Peyer's patch (tissue), 4 donors: Measurements from ENCODE around the gene CSGALNACT2.

ENCODE experiments used
- POLR2A ChIP-seq, 2 donors: fragments of 450-650 bp; IDR thresholded peaks; one replicate each; pipeline ENCODE4 v1.5.1; 2017; ENCODE audit warnings: antibody characterized with exemption in 2 of 2, mild to moderate bottlenecking in 2 of 2, moderate library complexity in 2 of 2
- TF ChIP-seq, protein P1 (sequence below), 6 experiments: fragments of 450-650 bp in 4 of 6; fragments of 200-600 bp in 2 of 6; sonication (generic) in 1 of 6; IDR thresholded peaks; one replicate each; pipeline ENCODE4 v1.5.1; 2017 to 2019; ENCODE audit warnings: antibody characterized with exemption in 6 of 6, mild to moderate bottlenecking in 3 of 6, moderate library complexity in 1 of 6

DNA sequence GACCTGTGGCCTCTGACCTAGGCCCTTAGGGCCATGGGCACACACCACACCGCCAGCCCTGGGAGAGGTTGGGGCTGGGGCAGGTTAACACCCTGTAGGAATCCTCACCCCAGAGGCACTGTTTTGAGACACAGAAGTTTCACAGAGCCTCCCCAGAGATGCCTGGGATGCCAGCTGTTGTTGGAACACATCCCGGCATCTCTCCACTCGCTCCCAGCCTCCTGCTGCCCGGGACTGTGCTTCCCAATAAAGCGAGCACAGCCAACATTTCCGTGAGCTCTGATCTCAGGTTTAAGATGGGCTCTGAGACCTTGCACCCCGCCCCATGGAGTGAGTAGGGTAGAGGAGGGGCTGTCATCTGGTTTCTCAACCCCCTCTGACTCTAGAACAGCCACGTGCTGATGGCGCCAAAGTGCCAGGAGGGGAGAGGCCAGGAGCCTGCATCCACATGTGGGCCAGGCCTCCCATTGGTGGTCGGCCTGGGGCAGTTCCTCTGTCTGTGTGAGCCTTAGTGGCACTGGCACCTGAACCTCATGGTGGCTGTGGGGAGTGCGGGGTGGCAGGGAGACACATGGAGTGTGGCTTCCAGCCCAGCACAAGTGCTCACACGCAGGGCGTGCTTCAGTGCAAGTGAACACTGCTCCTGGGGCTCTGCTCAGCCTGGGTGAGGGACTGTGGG, 73.9 kb downstream of the CSGALNACT2 start:
- TF ChIP-seq POLR2A (IDR thresholded peaks at IDR 0.05) = no peak
- TF ChIP-seq, protein P1, sequence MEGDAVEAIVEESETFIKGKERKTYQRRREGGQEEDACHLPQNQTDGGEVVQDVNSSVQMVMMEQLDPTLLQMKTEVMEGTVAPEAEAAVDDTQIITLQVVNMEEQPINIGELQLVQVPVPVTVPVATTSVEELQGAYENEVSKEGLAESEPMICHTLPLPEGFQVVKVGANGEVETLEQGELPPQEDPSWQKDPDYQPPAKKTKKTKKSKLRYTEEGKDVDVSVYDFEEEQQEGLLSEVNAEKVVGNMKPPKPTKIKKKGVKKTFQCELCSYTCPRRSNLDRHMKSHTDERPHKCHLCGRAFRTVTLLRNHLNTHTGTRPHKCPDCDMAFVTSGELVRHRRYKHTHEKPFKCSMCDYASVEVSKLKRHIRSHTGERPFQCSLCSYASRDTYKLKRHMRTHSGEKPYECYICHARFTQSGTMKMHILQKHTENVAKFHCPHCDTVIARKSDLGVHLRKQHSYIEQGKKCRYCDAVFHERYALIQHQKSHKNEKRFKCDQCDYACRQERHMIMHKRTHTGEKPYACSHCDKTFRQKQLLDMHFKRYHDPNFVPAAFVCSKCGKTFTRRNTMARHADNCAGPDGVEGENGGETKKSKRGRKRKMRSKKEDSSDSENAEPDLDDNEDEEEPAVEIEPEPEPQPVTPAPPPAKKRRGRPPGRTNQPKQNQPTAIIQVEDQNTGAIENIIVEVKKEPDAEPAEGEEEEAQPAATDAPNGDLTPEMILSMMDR (IDR thresholded peaks at IDR 0.05) = no peak
